ENCODE measurements around the gene MAP3K20. TPM values are rescaled to one million over a fixed set of nuclear protein-coding genes. Genes with fewer than 3 reads are reported as not detected.

Gene MAP3K20
- total RNA-seq, 4 donors from 2014 or later, result 33.0 to 56.1 (median 44.4) TPM

GRCh38 chr2:173286153-173286809 is 210.6 kb downstream of the MAP3K20 start:
- ATAC-seq (ENCODE audit: low FRiP score), result no peak
- TF ChIP-seq CTCF (IDR thresholded peaks at IDR 0.05), result no peak

GRCh38 chr2:173287594-173287993 is 211.9 kb downstream of the MAP3K20 start:
- TF ChIP-seq CTCF (IDR thresholded peaks at IDR 0.05), result no peak
- no peak for ATAC-seq (ENCODE audit: low FRiP score)
- DNase-seq (ENCODE audit: low spot score), result no peak

More at GRCh38 chr2:173286153-173286809, 210.6 kb downstream of the MAP3K20 start:
- no peak for DNase-seq (ENCODE audit: low spot score)

- ATAC-seq (ENCODE audit: low FRiP score), result no peak
- TF ChIP-seq CTCF (IDR thresholded peaks at IDR 0.05), result no peak
Observed at GRCh38 chr2:173288561-173288960, 212.9 kb downstream of the MAP3K20 start.

GRCh38 chr2:173290046-173290445 is 214.4 kb downstream of the MAP3K20 start:
- no peak for TF ChIP-seq CTCF (IDR thresholded peaks at IDR 0.05)
- DNase-seq (ENCODE audit: low spot score), result no peak
- ATAC-seq (ENCODE audit: low FRiP score), result no peak

More at GRCh38 chr2:173288561-173288960, 212.9 kb downstream of the MAP3K20 start:
- no peak for DNase-seq (ENCODE audit: low spot score)

- ATAC-seq (ENCODE audit: low FRiP score) (no peak), DNase-seq (ENCODE audit: low spot score) (no peak)
- TF ChIP-seq CTCF (IDR thresholded peaks at IDR 0.05), result no peak
Observed at GRCh38 chr2:173290518-173290917, 214.9 kb downstream of the MAP3K20 start.

- DNase-seq (ENCODE audit: low spot score) (no peak), ATAC-seq (ENCODE audit: low FRiP score) (no peak)
- TF ChIP-seq CTCF (IDR thresholded peaks at IDR 0.05), result no peak
Observed at GRCh38 chr2:173291412-173291811, 215.8 kb downstream of the MAP3K20 start.

- ATAC-seq (ENCODE audit: low FRiP score) (no peak), DNase-seq (ENCODE audit: low spot score) (no peak)
- TF ChIP-seq CTCF (IDR thresholded peaks at IDR 0.05), result no peak
Observed at GRCh38 chr2:173296235-173296634, 220.6 kb downstream of the MAP3K20 start.
